Measurements from ENCODE around the gene ATM.

The ATM gene

GRCh38 chr11:108221371-108221770 lies 1.5 kb upstream of the ATM start:
- DNase-seq, result no peak

GRCh38 chr11:108221911-108222573 lies 825 bp upstream of the ATM start:
- DNase-seq, result no peak

GRCh38 chr11:108223348-108224149 lies 682 bp downstream of the ATM start:
- DNase-seq, result no peak

GRCh38 chr11:108224366-108224765 lies 1.5 kb downstream of the ATM start:
- DNase-seq, result no peak

- no peak for DNase-seq
Observed at GRCh38 chr11:108224911-108225786, 2.3 kb downstream of the ATM start.

GRCh38 chr11:108226036-108226435 lies 3.2 kb downstream of the ATM start:
- DNase-seq, result no peak

GRCh38 chr11:108228251-108228650 lies 5.4 kb downstream of the ATM start:
- DNase-seq, result no peak

- DNase-seq, result no peak
Observed at GRCh38 chr11:108233277-108233945, 10.5 kb downstream of the ATM start.

GRCh38 chr11:108235192-108235591 lies 12.3 kb downstream of the ATM start:
- no peak for DNase-seq

- no peak for DNase-seq
Observed at GRCh38 chr11:108235633-108236032, 12.8 kb downstream of the ATM start.

- no peak for DNase-seq
Observed at GRCh38 chr11:108237058-108237481, 14.2 kb downstream of the ATM start.

GRCh38 chr11:108239076-108239475 lies 16.2 kb downstream of the ATM start:
- no peak for DNase-seq

- no peak for DNase-seq
Observed at GRCh38 chr11:108241330-108242037, 18.6 kb downstream of the ATM start.

- no peak for DNase-seq
Observed at GRCh38 chr11:108242422-108242821, 19.6 kb downstream of the ATM start.

- DNase-seq, result no peak
Observed at GRCh38 chr11:108246308-108246707, 23.4 kb downstream of the ATM start.

GRCh38 chr11:108246885-108247284 lies 24.0 kb downstream of the ATM start:
- DNase-seq, result no peak

- no peak for DNase-seq
Observed at GRCh38 chr11:108253176-108253575, 30.3 kb downstream of the ATM start.

GRCh38 chr11:108269583-108269982 lies 46.7 kb downstream of the ATM start:
- DNase-seq, result no peak

- peak; percentile 50 for DNase-seq
Observed at GRCh38 chr11:108276985-108277616, 54.2 kb downstream of the ATM start.

GRCh38 chr11:108278546-108278945 lies 55.7 kb downstream of the ATM start:
- no peak for DNase-seq

- DNase-seq, result no peak
Observed at GRCh38 chr11:108278954-108279353, 56.1 kb downstream of the ATM start.

GRCh38 chr11:108286370-108286769 lies 63.5 kb downstream of the ATM start:
- DNase-seq, result no peak

Measured in islet precursor cell (in vitro differentiated cells).